Measurements from ENCODE around the gene GRIK1.

The GRIK1 gene

DNA sequence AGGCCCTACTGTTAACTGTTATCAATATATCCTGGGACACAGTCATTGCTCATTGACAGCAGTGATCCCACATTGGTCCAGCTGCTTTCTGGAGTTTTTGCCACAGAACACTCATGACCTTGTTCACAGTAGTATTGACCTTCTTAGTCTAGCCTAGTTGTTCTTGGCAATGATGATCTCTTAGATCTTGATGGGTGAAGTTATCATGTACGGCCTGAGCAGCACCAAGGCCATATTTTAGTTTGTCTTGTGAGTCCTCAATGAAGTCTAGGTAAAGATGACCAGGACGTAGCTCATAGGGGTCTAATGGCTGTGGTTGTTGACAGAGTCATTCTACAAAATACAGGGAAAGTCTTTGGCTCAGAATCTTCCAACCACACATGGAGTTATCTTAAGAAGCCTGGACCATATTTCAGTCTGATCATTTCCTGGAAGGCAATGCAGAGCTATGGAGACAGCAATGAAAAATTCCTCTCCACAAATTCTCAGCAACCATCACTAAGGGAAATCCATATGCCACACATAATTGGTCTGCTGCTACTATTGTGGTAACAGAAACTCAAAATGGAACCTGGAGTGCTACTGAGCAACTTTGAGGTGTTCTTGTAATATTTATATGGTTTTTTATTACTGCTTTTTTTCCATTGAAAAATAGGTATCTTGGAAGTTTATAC, 279.6 kb downstream of the GRIK1 start:
- no peak for DNase-seq

DNA sequence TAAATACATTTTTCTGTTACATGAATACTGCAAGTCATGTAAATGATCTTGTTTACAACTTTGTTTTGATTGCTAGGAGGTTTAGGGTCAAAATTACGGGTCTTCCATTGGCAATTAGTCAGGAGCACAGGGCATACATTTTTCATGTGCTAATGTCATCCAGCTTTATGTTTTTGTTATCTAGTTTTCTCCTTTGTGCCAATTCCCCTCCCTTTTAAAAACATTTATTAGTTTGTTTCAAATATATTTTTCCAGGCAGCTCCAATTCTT, 280.9 kb downstream of the GRIK1 start:
- no peak for DNase-seq

DNA sequence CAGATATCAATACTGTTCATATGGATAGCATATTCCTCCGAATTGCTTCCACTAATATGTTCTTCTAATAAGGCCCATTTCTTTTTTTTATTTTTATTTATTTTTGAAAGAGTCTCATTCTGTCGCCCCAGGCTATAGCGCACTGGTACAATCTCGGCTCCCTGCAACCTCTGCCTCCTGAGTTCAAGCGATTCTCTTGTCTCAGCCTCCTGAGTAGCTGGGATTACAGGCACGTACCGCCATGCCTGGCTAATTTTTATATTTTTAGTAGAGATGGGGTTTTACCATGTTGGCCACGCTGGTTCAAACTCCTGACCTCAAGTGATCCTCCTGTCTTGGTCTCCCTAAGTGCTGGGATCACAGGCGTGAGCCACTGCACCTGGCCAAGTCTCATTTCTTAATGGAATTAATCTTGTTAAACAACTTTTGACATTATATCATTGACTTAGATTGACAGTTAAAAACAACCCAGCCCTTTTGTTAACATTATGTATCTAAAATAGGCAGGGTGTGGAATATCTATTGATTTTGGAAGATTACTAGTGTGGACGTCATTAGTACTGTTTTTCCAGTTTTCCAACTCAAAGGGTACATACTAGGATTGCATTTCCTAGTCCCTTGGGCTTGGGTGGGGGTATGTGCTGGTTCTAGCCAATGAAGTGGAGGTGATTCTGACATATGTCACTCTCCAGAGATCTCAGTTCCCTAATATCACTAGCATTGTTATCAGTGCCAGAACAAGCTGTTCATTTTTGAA, 281.4 kb downstream of the GRIK1 start:
- no peak for DNase-seq

DNA sequence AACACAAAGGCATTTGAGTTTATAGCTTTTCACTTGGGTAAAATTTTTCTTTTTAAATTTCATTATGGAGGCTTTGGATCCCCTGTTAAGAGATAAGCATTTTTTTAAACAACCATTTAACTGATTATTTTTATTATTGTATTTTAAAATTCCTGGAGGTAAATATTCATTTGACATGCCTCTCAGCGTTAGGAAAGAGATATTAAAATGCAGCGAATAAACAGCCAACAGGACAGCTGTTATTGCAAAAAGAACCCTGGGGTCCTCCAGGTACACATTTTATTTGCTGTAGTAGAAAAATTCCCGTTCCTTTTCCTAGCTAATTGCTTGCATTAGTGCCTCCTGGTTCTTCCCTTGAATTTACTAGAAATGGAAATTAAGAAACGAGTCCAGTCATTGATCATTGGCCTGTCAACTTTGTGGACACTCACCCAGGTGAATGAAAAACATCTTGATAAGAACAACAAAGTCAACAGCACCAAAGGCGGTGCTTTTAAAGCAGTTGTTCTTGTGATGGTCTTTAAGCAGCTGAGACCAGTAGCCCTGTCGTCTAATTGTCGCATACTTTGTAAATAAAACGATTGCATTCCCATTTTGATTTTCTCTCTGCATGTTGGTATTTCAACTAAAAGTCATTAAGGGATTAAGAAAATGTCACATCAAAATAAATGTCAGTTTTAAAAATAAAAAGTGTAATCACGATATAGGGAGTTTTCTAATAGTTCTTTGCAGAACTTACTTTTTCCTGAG, 282.4 kb downstream of the GRIK1 start:
- no peak for DNase-seq

DNA sequence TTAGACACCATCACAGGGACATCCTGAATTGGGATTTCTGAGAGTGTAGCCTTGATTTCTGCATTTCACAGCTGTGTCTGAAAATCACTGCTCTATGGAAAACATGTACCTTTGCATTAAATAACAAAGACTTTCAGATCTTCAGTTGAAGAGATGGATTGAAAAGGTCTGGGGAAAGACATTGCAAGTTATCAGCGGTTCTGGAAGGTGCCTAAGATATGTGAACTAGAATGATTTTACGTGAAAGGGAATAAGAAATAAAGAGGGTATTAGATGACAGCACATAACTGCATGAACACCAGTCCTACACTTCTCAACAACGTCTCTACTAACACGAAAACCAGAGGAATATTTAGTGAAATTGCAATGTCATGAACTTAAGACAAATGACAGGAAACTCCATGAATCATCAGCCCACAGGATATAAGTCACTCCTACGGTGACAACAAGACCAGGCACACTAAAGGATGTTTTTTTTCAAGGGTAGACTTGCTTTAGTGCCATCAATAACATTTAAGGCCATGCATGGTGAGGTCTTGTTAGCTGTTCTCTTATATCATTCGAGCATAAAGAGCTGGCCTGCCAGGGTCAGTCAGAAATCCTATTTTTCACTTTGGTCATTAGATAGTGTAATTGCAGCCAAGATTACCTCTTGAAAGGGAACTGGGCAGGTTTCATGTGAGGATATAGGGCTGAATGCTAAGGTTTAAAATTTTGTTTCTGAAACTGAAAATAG, 283.1 kb downstream of the GRIK1 start:
- DNase-seq = peak; percentile 74

DNA sequence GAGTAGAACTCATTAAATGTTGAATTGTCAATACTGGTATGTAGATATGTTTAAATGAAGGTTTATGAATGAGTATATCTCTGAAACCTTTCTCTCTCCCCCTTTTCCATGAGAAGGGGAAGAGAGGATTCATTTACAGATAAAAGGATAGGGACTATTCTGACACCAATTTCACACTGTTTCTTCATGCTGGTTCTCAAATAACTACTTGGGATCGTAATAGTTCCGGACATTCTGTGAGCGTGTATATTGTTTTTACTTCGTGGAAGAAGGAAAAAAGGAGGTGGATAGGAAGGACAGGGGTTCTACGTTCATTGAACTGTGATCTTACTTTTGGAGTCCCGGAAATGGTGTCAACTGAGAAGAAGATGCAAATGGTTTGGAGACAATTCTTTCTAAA, 284.2 kb downstream of the GRIK1 start:
- DNase-seq = no peak

DNA sequence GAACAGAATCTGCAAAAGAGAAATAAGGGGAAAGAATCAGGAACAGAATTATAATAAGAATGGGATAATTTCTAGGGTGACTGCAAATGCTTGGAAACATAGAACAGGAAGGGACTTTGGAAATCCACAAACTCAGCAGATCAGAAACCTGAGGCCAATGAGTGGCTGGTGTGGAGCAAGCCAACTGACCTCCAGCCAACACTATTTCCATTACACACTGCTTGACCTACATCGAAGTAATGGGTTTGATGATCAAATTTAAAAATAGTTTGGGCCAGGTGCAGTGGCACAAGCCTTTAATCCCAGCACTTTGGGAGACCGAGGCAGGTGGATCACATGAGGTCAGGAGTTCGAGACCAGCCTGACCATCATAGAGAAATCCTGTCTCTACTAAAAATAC, 284.9 kb downstream of the GRIK1 start:
- DNase-seq = no peak

DNA sequence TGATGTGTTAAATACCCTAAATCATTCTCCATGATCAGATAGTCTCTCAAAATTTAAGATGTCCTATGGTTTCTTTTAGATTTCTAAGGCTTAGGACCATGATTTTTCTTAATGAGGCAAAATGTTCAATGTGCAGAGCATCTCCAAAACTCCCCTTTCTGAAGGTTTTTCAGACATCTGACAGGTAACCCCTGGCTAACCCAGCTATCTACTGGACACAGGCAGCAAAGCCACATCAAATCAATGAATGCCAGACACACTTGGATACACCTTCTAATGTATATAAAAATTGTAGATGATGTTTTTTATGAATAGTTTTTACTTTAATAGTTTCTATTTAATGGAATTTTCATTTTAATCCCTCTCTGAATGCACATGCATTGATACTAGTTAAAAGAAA, 285.6 kb downstream of the GRIK1 start:
- no peak for DNase-seq

DNA sequence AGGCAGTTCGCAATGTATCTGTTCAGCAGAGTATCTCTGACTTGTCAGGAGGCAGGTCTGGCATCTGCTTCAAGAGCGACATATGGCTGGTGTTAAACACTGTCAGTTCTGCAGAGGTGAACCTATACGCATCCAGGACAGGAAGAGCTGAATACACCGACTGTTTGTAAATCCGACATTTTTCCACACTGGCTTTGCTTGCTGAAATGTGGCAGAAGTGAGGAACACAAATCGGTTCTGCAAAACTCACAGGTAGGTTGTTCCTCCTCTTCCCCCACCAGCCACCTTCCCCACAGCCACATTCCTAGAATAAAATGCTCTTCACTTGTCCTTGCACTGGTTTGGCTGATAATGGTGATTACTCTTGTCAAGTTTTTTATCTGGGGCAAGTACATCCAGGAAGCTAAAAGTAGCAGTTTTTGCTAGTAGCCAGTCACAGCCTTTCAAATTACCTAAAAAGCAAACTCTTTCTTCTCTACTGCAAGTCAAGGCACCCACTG, 289.2 kb downstream of the GRIK1 start:
- no peak for DNase-seq

DNA sequence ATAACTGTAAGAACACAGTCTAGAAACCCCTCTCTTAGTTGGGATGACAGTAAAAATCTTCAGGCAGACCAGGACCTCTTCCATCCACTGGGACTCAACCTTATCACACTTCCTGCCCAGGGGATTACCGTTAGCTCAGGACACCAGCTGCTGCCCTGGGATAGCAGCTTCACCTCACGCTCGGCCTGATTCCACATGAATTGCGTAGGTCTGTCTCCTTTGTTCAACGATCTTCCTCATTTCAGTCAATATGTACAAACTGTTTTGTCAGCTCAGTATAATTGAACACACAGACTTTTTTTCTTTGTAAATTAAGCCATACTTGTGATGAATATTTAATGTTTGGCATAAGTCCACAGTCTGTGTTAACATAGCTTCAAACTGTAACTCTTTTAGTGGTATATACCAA, 290.4 kb downstream of the GRIK1 start:
- DNase-seq = no peak

DNA sequence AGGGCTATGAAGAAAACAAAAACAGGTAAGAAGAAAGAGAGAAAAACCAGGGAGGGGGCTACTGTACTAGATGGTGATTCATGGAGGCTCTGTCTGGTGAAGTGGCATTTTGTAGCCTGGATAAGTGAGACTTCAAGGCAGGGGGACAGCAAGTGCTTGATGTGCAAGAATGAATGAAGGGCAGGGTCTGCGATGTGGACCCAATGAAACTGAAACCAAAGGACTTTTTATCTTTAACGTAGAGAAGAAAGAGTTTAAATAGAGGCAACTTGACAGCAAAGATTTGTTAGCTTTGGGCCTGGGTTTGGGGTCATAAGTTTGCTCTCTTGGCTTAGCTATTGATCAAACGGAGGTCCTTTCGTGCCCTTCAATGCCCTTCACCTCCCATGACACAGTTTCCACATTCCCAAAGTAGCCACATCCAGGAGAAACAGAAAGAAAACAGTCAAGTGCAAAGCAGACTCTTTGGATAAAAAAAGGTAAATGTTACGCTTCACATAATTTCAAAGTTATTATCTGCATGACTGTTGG, 291.0 kb downstream of the GRIK1 start:
- DNase-seq = no peak

DNA sequence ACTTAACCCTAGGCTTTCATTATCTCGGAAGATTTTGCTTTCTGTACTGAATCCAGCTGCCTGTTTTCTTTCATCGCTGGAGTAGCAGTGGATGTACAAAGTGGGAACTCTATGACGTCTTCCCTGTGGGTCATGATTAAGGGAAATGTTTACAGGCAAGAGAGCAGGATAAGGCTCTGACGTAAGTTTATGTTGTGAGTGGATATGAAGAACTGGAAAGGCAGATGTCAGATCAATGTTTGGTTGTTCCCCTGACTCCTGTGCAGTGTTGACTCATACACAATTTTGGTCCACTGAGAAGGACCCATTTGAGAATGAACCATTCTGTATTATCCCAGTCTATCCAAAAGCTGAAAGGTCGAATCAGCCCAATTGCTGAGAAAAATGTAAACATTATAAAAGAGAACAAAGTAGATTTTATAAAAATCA, 292.4 kb downstream of the GRIK1 start:
- DNase-seq = no peak

DNA sequence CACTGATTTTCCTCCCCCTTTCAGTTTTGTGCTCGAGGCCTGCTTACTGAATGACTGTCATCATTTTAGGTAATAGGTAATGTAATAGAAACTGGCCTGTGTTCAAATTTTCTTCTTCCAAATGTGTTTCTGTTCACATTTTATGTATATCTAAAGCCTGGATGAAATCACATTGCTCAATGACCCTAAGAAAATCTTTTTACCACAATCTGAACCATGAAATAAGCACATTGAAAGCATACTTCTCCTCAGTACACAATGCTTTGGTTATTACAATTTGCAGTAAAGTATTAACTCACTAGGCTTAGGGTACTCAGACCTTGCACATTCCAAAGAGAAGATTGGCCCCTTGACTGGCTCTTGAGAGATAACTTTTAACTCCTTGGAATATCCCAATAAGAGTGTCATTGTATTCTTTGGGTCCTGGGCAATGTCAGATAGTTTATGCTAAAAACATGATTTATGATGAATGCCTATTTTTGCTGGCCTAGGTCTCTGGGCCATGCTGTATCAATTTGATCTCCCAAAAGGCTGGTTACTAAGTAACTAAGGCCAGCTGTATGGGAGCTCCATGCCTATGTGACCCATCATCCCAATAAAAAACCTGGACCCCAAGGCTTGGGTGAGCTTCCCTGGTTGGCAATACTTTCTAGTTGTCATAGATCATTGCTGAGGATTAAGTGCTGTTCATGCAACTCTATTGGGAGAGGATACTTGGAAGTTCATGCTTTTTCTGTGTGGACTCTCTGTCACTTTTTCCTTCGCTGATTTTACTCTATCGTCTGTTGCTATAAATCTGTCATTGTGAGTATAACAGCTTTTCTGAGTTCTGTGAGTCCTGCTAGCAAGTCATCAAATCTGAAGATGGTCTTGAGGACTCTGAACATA, 293.9 kb downstream of the GRIK1 start:
- DNase-seq = no peak

DNA sequence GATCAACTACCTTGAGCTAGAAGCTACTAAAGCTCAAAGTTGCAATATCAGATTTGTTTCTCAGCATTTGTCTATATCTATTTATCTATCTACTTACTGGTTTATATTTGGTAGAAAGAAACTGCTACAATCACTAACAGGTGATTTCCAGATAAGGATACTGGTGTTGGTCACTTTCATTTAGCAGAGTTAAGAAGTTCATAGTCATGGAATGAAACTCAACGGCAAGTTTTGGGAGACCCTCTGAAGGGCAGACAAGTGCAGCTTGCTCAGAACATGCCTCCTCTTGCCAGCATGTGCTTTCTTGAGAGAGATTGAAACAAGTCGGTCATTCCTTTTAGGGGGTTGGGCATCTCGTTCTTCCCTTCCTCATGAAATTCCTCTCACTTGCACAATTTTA, 296.5 kb downstream of the GRIK1 start:
- DNase-seq = no peak

DNA sequence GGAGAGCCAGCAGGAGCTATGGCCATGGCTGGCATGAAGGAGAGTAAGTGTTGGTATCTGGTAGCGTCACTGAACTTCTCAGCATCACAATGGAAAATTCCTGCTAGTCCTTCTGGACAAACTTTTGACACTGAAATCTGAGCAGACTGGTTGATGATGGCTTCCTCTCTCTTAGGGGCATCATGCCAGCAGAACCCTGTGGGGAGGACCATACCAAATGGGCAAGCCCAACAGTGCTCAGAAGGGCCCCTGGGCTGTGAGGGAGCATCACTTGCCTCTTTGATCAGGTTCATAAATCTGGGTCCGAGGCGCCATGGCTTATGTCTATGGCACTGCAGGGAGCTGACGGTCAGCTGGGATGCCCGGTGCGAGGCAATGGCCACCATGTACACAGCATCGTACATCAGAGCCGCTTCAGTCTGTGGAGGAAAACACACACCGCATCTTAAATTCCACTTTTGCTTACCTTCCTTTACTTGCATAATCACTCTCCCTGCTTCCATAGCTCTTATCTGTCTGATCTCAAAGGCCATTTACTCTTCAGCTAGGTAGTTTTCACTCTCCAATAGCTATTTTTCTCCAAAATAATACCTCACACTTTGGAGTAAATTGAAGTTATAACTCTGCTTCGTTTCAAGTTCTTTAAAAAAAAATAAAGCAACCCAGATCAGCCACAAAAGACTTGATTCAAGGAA, 297.1 kb downstream of the GRIK1 start:
- DNase-seq = no peak

DNA sequence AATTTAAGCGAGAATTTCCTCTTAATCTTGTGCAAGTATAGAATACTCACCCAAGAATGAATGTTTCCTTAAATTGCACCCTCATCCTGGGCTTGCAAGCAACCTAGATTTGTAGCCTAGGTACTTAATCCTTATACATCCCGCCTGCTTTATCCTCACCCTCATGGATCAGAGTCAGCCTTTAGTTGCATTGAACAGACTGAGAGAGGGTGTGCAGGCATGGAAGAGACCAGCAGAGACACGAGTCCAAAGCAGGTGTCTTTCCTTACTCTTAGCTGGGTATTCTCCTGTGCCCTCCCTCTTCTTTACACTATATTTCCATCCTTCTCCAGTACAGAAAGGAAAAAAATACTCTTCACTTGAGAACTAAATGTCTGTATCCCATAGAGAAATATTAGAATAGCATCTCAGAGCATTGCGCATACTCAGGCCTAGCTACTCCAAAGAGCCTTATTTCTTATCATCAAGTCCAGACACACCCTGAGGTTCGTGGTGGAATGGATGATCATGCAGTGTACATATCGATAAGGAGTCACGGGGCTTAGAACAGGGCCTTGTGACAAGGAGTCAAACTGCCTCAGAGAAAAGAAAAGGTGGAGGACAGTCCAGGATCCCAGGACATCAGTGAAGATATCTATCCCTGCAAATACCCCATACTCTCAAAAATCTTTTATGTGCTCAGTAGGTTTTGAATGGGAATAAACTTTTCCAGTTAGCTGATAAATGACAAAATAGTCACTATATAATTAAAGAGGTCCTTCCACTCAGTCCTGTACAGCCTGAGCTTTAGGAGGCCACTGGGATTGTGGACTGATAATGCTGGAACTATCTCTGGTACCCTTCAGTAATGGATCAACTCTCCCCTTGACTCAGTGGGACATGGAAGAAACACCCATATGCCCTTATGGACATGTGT, 297.9 kb downstream of the GRIK1 start:
- no peak for DNase-seq

DNA sequence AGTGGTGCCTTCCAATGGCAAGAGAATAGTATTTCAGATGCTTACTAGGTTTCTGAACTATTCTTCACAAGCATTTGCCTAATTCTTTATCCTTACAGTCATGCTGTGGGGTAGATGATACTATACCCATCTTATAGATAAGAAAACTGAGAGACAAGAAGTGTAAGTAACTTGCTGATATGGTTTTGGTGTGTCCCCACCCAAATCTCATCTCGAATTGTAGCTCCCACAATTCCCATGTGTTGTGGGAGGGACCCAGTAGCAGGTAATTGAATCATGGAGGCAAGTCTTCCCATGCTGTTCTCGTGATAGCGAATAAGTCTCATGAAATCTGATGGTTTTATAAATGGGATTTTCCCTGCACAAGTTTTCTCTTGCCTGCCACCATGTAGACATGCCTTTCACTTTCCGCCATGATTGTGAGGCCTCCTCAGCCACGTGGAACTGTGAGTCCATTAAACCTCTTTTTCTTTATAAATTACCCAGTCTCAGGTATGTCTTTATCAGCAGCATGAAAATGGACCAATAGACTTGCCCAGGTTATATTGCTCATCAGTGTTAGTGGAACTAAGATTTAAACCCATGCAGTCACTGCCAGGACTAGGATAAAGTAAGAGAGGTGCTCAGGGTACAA, 298.7 kb downstream of the GRIK1 start:
- DNase-seq = no peak

DNA sequence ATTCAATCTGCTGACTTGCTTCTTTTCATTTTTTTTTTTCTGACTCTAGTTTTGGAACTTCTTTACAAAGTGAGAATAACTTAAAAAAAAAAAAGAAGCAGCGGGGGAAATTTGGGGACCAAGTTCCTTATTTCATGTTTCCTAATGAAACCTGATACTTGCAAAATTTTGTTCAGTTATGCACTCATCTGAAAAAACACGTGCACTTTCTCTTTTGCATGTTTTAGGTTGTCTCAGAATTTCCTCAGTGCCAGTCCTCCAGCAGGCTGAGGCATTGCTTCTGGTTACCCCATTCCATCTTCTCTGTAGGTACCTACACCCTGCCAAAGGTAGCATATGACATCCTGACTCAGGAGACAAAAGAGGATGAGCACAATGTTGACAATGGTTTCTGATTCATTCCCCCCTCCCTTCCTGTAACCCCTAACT, 299.7 kb downstream of the GRIK1 start:
- no peak for DNase-seq

DNA sequence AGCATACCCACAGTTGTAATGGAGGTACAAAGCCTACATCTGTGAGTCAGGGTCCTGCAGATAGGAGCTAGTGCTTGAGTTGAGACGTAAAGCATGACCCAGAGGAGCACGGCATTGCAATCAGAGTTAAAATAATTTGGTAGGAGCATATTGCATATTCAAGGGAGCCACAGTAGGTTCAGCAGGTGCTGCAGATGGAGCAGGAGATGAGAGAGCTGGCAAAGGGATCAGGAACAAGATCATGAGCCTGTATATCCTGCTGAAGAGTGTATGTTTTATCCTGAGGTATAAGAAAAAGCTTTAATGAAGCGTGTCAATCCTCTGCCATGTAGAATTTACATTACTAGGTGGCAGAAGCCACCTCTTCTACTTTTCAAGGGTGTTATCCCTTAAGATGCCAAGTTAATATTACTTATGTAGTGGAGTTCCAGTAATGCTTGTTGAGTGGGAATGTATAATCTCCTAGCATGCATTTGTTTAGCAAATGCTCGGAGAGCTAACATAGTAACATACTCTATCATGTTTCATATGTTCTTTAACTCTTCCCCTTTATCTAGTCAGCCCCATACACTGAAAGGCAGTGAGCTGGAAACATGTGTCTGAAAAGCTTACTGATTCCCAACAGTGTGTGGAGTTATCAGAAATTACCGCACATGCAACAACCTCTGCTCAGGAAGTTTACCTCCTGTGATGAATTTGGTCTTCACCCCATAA, 300.3 kb downstream of the GRIK1 start:
- DNase-seq = no peak

Data from activated CD4-positive, alpha-beta T cell treated with anti-CD3 and anti-CD28 coated beads, Interleukin-2, Interleukin-6, amounts not matched to agents 100 ng/mL and 50 ng/mL, durations not matched to agents 16 hours and 8 hours (primary cell).